OCI-M2 (cell line): ENCODE data around the gene GBP6.
"Not testable (repeated sequence)": the region's sequence is repeated elsewhere in the genome, so short reads cannot be mapped to it uniquely, and the experiment has no call there.

ENCODE experiments used
- DNase-seq: peaks from one replicate; lab custom pipeline; 2025; ENCODE audit not compliant: unreplicated experiment; lab: John Stamatoyannopoulos, UW

Gene GBP6

DNA sequence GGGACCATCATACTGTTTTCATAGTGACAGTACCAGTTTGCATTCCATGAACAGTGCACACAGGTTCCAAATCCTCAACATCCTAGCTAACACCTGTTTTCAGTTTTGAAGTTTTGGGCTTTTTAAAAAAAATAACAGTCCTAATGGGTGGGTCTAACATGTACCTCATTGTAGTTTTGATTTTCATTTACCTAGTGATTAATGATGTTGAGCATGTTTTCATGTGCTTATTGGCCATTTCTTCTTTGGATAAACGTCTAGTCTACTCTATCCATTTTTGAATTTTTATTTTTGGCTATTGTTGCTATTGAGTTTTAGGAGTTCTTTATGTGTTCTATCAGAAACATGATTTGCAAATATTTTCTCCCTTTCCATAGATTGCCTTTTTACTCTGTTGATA is 3.4 kb downstream of the GBP6 start:
- no peak for DNase-seq

DNA sequence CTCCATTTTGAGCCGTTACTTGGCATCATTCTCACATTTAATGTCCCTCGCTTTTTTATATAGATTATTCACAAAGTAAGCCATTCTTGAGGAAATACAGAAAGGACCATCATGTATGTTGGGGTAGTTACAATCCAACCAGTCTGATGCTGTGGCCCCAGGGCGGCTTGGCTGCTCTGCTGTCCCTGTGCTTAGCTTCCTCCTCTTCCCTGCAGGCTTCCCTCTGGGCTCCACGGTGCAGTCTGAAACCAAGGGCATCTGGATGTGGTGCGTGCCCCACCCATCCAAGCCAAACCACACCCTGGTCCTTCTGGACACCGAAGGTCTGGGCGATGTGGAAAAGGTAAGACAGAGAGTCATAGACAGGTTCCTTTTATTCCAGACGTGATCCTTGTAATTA is 5.5 kb downstream of the GBP6 start:
- no peak for DNase-seq

DNA sequence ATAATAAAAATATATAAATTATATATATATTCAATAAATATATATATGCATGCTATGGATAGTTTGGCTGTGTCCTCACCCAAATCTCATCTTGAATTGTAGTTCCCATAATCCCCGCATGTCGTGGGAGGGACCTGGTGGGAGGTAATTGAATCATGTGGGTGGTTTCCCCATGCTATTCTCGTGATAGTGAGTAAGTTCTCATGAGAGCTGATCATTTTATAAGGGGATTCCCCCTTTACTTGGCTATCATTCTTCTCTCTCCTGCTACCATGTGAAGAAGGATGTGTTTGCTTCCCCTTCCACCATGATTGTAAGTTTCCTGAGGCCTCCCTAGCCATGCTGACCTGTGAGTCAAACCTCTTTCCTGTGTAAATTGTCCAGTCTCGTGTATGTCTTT is 10.0 kb downstream of the GBP6 start:
- not testable (repeated sequence) for DNase-seq

DNA sequence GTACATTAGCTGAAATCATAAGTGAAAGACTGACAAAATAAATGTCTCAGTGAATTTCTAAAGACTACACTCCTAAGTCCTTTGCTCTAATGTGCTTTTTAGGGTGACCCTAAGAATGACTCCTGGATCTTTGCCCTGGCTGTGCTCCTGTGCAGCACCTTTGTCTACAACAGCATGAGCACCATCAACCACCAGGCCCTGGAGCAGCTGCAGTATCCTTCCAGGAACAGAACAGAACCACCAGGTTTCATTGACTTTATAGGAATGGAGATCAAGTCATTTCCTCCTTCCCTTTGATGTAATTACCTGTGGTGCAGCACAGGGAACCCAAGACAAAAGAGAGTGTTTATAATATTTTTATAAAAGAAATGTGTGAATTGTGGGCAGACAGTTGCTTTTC is 14.1 kb downstream of the GBP6 start:
- DNase-seq, result no peak

DNA sequence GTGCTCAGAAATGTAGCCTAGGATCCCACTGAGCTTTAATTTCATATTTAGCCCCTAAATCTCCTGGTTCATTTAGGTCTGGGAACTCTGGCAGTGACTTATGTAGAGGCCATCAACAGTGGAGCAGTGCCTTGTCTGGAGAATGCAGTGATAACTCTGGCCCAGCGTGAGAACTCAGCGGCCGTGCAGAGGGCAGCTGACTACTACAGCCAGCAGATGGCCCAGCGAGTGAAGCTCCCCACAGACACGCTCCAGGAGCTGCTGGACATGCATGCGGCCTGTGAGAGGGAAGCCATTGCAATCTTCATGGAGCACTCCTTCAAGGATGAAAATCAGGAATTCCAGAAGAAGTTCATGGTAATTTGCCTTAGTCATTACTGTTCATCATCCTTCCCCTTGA is 17.8 kb downstream of the GBP6 start:
- DNase-seq, result no peak

DNA sequence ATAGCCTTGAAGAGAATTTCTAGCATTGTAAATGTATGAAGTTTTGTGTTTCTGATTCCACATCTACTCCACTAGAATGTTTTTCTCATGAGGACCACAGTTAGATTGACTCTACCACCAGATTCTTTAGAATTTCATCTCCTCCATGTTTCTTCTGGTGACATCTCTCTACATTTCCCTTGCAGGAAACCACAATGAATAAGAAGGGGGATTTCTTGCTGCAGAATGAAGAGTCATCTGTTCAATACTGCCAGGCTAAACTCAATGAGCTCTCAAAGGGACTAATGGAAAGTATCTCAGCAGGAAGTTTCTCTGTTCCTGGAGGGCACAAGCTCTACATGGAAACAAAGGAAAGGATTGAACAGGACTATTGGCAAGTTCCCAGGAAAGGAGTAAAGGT is 18.6 kb downstream of the GBP6 start:
- no peak for DNase-seq

DNA sequence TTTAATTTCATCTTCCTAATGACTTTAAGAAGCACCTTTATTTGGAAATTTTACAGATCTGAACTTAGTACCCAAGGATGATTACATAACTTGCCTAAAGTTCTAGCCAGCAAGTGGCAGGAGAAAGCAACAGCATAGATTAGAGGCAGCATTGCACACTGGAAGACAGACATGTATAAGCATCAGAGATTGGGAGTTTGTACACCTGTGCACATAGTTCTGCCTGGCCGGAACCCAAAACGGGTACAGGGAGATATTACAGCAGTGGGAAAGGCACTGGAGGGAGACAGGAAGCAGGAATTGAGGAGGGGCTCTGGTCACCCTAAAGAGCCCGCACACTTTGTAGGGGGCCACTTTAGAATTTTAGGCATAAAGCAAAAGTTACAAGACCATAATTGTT is 19.3 kb downstream of the GBP6 start:
- DNase-seq, result no peak

DNA sequence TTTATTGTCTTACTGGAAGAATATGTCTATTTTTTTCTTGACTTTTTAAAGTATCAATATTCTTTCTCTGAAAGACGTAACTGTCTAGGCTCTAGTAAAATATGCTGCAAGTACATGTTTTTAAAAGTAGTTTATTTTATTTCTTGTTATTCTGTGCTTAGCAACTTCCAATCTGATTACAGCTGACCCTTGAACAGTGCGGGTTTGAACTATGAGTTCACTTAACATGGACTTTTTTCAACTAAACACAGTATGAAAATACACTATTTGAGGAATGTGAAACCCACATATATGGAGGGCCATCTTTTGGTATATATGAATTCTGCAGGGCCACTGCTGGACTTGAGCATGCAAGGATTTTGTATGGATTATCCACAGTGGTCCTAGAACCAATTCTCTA is 26.8 kb downstream of the GBP6 start:
- no peak for DNase-seq

DNA sequence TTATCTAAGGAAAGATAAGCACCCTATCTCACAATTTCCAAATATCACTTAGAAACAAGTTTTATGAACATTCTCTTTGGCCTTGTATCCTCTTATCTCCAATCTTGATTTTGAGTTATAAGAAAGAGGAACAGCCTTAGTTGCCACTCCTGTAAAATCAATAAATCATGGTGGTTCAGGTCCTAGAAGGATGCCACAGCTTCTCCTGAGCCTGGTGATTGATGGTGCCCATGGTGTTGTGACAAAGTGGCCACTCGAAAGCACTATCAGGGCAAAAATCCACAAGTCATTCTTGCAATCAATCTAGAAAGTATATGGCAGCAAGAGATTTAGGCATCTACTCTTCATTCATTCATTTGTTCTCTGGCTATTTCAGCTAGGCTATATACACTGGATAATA is 27.8 kb downstream of the GBP6 start:
- DNase-seq, result no peak

DNA sequence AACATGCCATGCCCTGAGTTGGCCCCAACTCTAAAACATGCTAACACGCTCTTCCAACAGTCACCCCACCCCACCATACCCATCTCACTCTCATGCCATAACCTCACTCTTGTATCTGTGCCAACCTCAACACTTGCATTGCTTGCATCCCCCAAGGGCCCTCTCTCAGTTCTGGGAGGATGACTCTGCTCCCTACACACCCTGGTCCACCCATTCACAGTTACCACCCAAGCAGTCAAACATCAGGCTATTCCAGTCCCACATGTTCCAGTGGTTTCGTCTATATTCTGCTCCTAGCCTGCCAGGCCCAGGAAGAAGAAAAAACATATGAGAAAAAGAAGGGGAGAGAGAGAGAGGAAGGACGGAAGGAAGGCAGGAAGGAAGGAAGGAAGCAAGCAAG is 31.0 kb downstream of the GBP6 start:
- no peak for DNase-seq

DNA sequence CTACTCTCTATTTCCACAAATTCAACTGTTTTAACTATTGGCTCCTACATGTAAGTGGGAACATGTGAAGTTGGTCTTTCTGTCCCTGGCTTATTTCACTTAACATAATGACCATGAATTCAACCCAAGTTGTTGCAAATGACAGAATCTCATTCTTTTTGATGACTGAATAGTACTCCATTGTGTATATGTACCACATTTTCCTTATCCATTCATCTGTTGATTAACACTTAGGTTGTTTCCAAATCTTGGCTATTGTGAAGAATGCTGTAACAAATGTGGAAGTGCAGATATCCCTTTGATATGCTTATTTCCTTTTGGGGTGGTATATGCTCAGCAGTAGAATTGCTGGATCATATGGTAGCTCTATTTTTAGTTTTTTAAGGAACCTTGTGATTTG is 33.0 kb downstream of the GBP6 start:
- no peak for DNase-seq

DNA sequence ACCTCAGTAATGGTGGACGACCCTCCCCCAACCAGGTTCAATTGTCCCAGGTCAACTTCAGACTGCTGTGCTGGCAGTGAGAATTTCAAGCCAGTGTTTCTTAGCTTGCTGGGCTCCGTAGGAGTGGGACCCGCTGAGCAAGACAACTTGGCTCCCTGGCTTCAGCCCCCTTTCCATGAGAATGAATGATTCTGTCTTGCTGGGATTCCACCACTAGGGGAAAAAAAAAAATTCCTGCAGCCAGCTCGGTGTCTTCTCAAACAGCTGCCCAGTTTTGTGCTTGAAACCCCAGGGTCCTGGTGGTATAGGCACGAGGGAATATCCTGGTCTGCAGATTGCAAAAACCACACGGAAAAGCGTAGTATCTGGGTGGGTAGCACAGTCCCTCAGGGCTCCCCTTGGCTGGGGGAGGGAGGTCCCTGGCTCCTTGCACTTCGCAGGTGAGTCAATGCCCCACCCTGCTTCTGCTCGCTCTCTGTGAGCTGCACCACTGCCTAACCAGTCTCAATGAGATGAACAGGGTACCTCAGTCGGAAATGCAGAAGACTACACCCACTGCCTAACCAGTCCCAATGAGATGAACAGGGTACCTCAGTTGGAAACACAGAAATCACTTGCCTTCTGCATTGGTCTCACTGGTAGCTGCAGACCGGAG is 41.5 kb downstream of the GBP6 start:
- DNase-seq, result no peak

DNA sequence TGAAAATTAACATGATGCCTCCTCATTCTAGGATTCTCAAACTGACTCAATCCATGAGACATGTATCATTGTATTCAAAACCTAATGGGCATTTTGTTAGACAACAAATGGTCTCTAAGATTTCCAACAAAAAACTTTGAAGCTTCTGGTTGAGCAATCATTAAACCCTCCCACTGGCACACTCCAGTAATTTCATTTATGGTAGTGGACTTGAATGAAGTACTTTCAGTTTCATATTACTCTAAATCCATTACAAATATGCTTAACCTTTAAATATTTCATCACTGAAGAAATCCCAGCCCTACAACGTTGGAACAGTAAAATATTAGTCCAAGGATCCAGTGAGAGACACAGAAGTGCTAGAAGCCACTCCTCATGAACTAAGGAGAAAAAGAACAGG is 43.5 kb downstream of the GBP6 start:
- no peak for DNase-seq

DNA sequence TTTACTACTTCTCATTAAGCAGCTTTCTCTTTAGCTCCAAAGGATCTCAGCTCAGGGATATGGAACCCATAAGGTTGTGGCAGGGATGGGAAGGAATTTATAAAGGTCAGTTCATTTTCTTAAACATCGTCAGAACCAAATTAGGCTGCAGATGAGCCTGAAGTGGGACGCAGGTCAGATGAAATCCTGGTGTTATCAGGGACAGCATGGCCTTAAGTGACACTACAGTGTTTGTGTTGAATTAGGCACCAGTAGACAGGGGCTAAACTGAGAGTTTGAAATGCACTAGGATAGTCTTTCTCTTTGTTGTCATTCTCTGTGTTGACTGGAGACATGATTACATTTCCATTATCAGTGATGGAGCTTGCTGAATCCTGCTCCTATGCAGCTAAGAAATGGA is 43.9 kb downstream of the GBP6 start:
- not testable (repeated sequence) for DNase-seq

DNA sequence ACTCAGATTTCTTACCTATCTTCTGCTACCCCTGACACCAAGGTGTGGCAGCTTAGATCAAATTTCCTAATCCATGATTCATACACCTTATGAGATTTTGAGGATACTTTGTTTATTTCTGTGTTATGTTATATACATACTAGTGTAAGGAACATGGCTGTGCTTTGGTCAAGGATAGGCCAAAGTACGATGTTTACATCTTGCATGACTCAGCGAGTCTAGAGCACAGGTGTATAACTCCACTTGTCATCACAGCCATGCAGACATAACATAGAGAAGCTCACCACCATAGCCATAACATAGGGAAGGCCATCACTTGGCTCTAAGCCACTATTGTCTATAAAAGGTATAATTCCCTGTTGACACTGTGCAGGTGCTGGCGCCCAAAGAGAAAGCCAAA is 61.2 kb downstream of the GBP6 start:
- no peak for DNase-seq

DNA sequence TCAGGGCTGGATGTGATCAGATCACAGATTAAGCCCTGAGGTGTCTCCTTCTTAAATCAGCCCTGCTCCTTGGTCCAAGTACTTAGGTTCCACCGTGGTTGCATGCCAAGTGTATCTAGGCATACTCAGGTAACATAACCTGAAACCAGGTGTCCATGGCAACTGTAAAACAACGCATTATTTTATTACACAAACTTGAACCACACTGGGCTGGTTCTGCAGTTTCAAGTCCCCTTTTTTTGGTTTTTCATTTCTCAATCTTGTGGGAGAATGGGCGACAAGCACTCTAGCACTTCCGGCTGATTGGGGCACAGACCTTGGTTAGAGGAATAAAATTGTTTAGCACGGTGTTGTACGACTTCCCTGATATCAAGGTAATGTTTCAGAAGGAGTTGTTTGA is 65.2 kb downstream of the GBP6 start:
- DNase-seq, result no peak

DNA sequence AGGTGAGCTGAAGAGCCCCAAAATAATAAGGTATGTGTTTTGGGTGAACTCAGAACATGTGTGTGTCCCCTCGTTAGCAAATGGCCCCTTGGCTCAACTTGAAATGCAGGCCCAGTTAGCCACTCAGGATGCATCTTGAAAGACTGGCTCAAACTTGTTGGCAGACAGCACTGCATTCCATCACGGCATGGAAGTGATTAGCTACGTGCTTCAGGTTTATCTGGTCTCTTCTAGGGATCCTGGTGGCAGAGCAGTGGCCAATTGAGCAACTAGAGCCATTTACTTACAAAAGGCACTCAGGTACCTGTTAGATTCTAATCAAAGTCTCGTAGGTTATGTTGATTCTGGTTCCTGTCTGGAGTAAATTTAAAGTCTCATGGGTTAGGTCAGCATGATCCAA is 65.8 kb downstream of the GBP6 start:
- DNase-seq, result not testable (repeated sequence)

DNA sequence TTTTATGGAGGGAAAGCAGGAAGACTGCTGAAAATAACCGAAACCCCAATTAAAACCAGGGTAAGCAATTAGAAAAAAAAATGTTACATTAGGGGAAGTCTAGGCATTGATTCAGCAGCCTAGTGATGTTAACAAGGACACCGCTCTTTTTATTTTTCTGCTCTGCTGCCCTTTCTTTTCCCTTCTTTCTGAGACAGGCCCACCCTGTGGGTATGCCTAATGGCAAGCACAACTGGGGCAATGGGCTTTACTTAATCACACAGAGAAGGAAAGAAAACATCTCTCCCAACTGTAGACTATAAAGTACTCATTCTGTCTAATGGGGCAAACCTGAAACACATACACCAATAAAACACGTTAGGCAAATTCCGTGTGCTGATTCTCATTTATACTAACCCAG is 69.6 kb downstream of the GBP6 start:
- DNase-seq, result no peak

DNA sequence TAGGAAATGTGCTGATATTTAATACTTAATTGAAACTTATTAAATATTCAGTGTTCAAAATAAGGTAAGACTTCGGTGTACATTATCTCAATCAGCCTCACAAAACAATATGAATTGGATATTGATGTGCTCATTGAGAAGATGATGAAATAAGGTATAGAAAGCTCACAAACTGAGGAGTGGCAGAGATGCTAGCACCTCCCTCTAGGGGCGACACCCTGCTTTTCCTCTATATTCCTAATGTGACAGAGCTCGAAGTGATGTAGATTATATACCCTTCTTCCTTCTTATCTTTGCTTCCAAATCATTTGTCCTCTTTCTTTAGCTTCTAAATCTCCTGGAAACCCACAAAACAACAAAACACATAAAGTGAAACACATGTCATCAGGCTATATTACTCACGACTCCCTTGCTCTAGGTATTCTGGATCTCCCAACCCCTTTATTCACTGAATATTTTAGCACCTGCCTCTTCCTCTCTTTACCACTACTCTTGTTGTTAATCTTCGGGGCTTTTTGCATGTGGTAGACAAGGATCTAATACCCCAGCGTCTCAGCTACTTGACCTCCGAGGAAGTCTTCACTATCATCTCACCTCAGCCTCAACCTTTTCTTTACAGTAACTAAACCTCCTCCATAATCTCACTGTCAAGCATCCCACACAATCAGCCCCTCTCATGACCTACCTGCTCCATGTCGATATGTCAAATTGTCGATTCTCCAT is 70.4 kb downstream of the GBP6 start:
- not testable (repeated sequence) for DNase-seq
